ENCODE results near the gene KIAA1958.

- TF ChIP-seq CTCF (IDR thresholded peaks at IDR 0.05) (no peak), POLR2A (IDR thresholded peaks at IDR 0.05) (no peak)
Measured at GRCh38 chr9:112575107-112575506, 88.5 kb downstream of the KIAA1958 start.

All from Peyer's patch (tissue), 4 donors.